Astrocyte of the cerebellum (primary cell): ENCODE results near the gene MRPL54.

Experiments
- DNase-seq: peaks from one replicate; pipeline ENCODE4 v3.0.0-alpha.2; 2011; ENCODE audit warnings: low read depth
- H3K4me3 ChIP-seq: 2 replicates; pipeline ENCODE4 v1.5.1; 2011; ENCODE audit warnings: mild to moderate bottlenecking, low read depth, low read length, moderate library complexity
- CTCF ChIP-seq: IDR thresholded peaks from 2 replicates; pipeline ENCODE4 v1.5.1; 2012; ENCODE audit warnings: low read length, low read depth, moderate library complexity, mild to moderate bottlenecking; ENCODE audit errors: missing control alignments
- in situ Hi-C: cut with HindIII; loops from 2 replicates; pipeline ENCODE4 v1.10.0; 2017; ENCODE audit warnings: low sequenced_read_pairs

MRPL54 gene

GRCh38 chr19:3740431-3740830 lies 22.1 kb upstream of the MRPL54 start:
- in situ Hi-C loops: no loop called here
- H3K4me3 ChIP-seq: no peak overlapping the region
- DNase-seq: no peak
- no peak for TF ChIP-seq CTCF

GRCh38 chr19:3743486-3743885 lies 19.0 kb upstream of the MRPL54 start:
- H3K4me3 ChIP-seq: no peak overlapping the region
- no peak for TF ChIP-seq CTCF
- no peak for DNase-seq
- in situ Hi-C loops: no loop called here

GRCh38 chr19:3745363-3746045 lies 17.0 kb upstream of the MRPL54 start:
- TF ChIP-seq CTCF: no peak
- in situ Hi-C loops: no loop called here
- H3K4me3 ChIP-seq: no peak overlapping the region
- no peak for DNase-seq

GRCh38 chr19:3746371-3747056 lies 16.0 kb upstream of the MRPL54 start:
- TF ChIP-seq CTCF: no peak
- H3K4me3 ChIP-seq: no peak overlapping the region
- in situ Hi-C loops: no loop called here
- no peak for DNase-seq

- TF ChIP-seq CTCF: no peak
- H3K4me3 ChIP-seq: no peak overlapping the region
- DNase-seq: no peak
- in situ Hi-C loops: no loop called here
These were observed 13.5 kb upstream of the MRPL54 start for GRCh38 chr19:3748965-3749364.

GRCh38 chr19:3750211-3750610 lies 12.3 kb upstream of the MRPL54 start:
- no peak for DNase-seq
- H3K4me3 ChIP-seq: no peak overlapping the region
- in situ Hi-C loops: no loop called here
- no peak for TF ChIP-seq CTCF
